Activated CD8-positive, alpha-beta memory T cell treated with anti-CD3 and anti-CD28 coated beads, Interleukin-2, amount 50 U/mL, for 48 hours (primary cell): Measurements from ENCODE around the gene SLC17A8.
"Not testable (repeated sequence)": the region's sequence is repeated elsewhere in the genome, so short reads cannot be mapped to it uniquely, and the experiment has no call there.

ENCODE experiments used
- DNase-seq: peaks from one replicate; pipeline ENCODE4 v3.0.0-alpha.2; 2020

The SLC17A8 gene

DNA sequence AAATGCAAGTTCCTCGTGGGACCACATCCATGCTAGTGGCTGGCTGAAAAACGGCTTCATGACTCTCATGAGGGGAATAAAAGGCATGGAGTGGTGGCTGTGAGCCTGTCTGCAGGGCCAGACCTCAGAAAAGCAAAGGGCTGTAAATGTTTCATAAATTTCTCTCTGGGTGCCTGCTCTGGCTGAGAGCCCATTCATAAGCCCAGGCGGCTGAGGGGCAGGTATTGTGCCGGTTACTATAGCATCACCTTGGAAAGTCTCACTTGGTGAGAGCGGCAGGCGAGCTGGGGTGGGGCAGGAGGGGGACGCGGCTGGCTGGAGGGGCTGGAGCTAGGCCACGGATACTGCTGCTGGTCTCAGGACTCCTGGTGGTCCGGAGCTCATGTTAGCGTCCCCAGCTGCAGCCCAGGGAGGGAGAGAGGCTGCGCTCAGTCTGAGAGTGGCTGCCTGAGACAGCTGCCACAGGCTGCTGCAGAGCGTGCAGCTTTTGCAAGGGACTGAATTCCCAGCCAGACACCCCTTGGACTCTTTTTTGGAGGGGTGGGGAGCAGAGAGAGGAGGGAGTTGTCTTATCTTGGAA lies at the start of gene SLC17A8:
Gene SLC17A8 (plus strand): TSS at position 431 of the 580 bp plus-strand sequence. CDS start 318 bp downstream, outside the sequence.
- DNase-seq = no peak

DNA sequence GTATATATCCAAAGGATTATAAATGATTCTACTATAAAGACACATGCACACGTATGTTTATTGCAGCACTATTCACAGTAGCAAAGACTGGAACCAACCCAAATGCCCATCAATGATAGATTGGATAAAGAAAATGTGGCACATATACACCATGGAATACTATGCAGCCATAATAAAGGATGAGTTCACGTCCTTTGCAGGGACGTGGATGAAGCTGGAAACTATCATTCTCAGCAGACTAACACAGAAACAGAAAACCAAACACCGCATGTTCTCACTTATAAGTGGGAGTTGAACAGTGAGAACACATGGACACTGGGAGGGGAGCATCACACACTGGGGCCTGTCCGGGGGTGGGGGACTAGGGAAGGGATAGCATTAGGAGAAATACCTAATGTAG lies 48.7 kb upstream of the SLC17A8 start:
- not testable (repeated sequence) for DNase-seq

DNA sequence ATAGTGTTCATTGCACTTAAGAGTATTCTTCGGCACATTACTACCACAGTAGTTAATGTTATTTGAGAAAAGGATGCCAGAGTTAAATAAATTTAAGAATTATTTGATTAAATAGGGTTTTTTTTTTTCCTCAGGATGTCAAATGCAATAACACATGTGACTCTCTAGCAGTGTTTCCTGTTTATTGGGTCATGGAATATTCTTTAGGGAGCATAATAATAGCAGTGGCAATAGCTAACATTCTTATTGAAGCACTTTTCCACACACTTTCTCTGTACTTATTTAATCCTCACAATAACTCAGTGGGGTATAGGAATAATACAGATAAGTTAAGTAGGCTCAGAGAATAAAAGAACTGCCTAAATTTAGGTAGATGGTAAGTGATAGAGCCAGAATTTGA lies 45.6 kb upstream of the SLC17A8 start:
- no peak for DNase-seq

DNA sequence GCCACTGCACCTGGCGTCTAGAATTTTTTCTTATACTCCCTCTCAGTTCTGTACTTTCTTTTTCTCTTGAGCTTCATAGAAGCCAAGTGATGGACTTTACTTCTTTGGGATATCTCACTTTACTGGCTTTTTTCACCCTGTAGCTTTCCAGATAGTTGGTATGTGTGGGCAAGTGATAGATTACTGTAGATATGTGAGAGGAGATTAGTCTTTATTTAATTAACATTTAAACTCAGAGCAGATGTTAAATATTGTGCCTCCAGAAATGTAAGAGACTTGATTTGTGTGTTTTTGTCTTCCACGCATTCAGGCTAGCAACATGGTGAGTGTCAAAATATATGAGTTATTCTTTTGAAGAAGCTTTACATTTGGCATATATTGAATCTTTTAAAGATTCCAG lies 39.5 kb upstream of the SLC17A8 start:
- DNase-seq = no peak

DNA sequence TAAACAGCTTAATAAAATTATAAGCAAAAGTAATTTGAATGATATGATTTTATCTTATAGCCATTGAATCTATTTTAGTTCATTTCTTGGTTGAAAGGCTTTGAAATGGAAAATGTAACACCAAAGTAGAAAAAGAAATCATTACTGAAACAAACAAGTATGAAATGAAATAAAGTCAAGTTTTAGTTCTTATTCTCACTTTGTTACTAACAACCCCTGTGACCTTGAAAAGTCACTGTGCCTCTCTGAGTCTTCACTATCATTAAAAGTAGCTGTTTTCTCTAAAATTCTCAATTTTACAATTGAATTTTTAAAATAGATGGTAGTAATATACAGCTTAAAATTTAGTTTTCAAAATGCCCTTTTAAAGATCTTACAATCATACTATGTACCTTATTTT lies 32.4 kb upstream of the SLC17A8 start:
- DNase-seq = no peak

DNA sequence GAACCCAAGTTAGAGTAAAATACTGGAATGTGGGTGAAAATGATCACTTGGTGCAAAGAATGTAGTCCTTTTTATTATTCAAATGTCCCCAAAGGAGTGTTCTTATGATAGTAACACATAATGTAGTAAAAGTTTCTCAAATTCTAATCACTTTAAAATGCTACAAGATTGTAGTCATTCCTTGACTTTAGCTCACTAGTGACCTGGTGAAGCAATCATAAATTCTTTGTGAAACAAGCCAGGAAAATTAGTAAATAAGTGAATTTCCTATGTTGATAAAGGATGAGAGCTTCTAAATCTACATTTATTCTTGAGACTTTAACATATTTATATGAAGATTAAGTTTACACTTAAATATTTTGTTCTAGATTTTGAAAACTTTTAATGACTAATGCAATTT lies 30.7 kb upstream of the SLC17A8 start:
- DNase-seq = no peak

DNA sequence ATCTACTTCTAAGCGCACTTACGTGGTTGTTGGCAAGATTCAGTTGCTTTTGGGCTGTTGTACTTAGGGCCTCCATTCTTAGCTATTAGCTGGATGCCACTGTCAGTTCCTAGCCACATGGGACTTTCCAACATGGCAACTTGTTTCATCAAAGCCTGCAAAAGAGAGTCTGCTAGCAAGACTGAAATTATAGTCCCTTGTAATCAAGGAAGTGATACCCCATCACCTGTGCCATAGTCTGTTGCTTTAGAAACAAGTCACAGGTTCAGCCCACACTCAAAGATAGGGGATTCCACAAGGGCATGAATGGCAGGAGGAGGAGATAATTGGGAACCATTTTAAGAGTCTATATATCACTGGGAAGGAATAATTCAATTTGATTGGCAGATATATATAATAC lies 27.1 kb upstream of the SLC17A8 start:
- no peak for DNase-seq

DNA sequence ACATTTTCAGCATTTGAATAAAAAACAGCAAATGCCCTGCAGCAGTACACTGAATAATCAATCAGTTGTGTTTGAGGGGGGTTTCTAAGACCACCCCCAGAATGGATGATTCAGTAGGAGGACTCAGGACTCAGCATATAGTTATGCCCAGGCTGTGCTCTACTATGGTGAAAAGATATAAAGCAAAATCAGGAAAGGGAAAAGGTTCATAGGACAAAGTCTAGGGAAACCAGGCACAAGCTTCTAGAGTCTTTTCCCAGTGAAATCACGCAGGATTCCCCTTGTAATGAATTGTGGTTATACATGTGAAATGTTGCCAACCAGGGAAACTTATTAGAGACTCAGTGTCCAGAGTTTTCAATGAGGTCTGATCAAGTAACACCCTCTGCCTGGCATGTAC lies 25.0 kb upstream of the SLC17A8 start:
- no peak for DNase-seq

DNA sequence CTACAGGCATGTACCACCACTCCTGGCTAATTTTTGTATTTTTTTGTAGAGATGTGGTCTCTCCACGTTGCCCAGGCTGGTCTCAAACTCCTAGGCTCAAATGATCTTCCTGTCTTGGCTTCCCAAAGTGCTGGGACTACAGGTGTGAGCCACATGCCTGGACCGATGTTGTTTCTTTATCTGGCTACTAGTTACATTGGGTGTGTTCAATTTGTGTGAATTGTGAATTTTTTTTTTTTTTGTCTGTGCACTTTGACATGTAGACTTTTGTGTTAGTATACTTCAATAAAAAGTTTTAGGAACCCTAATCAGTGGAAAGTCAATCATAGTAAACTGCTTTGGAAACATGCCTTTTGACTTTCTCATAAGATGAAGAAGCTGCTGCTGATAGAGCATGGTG lies 24.0 kb upstream of the SLC17A8 start:
- no peak for DNase-seq

DNA sequence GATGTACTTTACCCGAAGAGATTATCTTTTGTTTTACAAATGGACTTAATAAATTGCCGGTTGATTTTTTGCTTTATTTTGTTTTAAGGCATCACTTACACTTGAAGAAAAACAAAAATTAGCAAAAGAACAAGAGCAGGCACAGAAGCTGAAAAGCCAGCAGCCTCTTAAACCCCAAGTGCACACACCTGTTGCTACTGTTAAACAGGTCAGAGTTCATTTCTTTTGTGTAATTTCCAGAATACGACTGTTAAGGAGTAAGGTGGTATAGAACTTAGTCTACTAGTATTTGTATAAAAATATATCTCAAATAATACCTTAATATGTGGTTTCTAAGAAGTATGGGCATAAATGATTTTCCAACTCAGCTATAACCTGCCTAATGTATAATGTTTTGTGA lies 19.6 kb upstream of the SLC17A8 start:
- no peak for DNase-seq

DNA sequence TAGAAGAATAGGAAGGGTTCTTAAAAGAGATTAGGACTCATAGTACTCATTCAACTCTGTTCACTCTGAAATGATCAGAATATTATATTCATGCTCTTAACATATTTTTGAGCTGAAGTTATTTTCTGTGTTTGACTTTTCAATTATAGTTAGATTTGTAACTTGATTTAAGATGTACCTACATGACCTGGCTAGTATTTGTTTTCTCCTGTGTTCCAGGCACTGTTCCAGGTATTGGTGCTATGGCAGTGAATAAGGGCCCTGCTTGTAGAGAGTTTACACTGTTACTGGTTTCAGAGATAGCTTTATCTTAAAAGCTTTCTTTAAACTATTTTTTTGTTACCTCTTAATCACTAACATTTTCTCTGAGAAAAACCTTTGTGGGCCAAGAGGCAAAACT lies 19.1 kb upstream of the SLC17A8 start:
- DNase-seq = no peak

DNA sequence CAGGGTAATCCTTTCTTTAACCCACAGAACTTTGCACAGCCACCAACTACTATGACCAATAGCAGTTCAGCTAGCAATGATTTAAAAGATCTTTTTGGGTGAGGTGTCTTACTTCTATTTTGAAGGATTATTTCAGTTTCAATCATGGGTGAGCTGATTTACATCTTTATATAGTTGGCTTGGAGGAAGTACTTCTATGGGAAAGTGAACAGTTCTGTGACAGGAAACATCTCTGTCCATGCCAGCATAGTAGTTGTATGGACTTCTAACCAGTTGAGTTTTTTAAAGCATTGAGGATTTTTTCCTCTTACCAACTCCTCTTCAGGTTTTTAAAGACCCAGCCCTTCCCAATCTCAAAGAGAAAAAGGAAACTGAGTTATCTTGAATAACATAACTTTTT lies 17.8 kb upstream of the SLC17A8 start:
- DNase-seq = no peak

DNA sequence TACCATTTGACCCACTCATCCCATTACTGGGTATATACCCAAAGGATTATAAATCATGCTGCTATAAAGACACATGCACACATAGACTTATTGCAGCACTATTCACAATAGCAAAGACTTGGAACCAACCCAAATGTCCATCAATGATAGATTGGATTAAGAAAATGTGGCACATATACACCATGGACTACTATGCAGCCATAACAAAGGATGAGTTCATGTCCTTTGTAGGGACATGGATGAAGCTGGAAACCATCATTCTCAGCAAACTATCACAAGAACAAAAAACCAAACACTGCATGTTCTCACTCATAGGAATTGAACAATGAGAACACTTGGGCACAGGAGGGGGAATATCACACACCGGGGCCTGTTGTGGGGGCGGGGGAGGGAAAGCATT lies 14.0 kb upstream of the SLC17A8 start:
- DNase-seq = not testable (repeated sequence)

DNA sequence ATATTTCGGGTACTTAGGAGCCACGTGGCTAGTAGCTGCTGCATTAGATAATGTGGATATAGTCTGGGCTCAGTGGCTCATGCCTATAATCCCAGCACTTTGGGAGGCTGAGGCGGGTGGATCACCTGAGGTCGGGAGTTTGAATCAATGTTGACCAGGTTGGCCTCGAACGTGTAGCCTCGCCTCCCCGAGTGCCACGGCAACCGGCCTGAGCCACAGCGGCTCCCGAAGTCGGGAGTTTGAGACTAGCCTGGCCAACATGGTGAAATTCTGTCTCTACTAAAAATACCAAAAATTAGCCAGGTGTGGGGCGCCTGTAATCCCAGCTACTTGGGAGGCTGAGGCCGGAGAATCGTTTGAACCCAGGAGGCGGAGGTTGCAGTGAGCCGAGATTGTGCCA lies 12.5 kb upstream of the SLC17A8 start:
- DNase-seq = not testable (repeated sequence)

DNA sequence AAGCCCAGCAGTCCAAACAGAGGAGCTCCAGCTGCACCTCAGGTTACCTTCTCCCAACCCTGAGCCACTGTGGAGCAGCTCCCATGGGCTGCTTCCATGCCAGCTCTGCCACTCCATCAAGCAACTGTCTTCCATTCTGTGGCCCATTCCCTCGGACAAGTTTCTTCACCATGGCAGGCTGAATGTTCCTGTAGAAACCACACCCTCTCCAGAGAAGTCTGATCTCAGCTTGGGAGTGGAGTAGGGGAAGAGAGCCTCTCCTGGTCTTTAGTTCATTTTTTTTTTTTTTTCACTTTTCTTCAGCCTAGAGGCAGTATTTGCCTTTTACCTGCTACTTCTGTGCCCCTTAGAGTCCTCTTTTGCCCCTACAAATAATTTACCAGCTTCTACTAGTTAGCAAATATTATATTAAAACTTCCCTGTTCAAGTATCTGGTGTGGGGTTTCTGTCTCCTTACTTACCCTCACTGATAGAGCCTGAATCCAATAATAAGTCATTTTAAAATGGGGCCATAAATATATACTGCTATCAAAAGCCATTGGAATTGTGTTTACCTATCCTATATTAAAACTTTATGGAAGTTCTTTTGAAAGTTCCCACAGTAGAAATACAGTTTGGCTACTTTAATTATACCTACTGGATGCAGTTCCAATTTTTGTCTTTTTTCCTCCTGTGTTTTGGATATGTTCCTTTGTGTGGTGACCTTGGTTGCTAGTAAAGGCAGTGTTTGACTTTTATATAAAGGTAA lies 11.7 kb upstream of the SLC17A8 start:
- no peak for DNase-seq

DNA sequence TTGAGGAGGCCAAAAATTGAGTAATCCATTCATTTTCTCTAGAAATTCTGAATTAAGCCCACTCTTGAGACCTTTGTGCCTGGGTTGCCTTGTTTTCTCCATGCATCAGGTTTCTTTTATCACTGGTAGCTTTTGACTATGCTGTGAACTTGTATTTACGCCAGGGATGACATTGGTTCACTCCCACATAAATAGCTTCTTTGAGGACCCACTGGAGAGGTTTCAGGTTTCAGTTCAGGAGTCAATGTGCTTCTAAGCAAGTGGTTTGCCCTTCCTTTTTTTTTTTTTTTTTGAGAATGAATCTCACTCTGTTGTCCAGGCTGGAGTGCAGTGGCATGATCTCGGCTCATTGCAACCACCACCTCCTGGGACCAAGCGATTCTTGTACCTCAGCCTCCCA lies 10.2 kb upstream of the SLC17A8 start:
- no peak for DNase-seq

DNA sequence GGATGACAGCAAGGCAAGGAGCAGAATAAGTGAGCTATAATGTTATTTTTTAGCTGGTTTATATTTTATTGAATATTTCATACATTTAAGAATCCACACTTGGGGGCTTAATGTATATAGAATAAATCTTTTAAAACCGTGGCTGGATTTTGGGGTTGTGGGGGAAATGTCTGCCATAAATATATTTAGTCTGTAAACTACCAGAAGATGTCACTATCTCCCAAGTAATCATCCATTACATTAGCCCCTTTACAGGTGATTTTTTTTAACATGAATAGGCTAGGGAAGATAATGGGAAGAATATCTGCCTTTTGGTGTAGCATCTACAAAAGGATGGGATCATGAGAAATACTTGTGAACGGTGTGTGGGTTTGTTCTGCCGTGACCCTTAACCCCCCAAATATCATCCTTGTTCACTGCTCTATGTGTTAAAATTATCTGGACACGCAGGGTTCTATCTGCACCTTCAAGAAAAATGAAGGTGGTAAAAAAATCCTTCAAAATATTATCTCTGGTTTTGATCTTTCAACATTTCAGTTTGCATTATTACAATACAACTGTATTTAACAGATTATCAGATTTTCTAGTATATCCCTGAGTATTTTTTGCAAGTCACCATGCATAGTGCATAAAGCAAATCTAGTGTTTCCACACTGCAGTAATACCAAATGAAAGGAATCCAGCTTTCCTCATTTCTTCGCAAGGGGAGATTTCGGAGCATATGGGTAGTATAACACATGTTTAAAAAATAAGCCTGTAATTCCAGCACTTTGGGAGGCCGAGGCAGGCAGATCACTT lies 8.0 kb upstream of the SLC17A8 start:
- no peak for DNase-seq

DNA sequence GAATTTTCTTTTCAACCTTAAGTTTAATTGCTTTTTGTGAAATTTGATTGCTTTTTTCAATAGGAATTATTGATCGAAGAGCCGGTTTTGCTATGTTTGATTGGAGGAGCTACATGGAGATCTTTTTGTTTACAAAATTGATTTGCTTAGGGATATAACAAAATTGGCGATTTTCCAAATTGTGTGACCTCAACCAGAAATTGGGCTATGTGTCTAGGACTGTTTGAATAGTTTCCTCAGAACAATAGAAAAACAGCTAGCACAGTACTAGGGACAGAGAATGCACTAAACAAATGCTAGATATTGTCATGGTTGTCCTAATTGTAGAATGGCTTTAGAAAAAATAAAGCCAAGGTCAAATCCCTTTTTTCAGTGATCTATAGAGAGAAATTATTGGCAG lies 2.4 kb downstream of the SLC17A8 start:
- DNase-seq = no peak

DNA sequence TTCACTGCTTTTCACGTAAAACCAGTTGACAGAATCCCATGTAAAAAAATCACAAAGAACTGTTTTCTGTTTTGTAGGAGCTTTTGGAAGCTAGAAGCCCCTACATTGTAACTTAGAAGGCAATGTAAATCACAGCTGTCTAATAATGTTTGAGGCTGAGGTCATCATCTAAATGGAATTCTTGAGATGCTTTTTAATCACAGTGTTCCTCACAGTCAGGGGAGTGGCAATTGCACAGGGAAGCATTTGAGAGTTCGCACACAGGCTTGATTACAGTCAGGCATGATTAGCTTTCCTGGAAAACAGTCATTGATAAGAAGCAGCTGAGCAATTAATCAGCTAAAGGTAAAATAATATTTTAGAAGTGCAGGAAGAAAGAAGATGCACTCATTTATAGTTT lies 2.9 kb downstream of the SLC17A8 start:
- DNase-seq = no peak

DNA sequence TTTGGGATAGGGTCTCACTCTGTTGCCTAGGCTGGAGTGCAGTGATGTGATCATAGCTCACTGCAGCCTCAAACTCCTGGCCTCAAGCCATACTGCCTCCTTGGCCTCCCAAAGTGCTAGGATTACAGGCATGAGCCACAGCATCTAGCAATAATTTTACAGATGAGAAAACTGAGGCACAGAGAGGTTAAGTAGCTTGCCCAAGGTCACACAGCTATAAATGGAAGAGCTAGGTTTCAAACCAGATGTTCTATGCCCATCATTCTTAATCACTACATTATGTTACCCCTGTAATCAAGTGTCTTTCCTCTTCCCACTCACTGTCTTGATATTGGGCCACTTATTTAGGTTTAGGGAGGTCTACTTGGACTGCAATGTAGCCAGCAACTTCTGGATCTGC lies 3.6 kb downstream of the SLC17A8 start:
- DNase-seq = no peak

DNA sequence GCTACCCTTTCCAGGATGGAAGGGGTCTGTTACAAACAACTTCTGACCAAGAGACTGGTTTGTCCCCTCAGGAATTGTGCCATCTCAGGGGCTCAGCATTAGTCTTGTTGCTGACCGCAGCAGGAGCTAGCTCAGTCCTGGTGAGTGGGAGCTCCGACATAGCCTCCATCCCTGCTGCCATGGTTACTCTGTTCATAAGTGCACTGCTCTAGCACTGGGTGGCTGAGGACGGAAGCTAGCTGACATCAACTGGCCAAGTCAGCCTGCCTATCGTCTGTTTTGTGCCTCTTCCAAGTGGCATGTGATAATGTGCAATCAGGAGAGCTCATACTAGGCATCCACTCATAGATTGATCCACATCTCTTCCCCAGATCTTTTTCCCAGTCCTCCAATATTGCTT lies 7.5 kb downstream of the SLC17A8 start:
- DNase-seq = no peak

DNA sequence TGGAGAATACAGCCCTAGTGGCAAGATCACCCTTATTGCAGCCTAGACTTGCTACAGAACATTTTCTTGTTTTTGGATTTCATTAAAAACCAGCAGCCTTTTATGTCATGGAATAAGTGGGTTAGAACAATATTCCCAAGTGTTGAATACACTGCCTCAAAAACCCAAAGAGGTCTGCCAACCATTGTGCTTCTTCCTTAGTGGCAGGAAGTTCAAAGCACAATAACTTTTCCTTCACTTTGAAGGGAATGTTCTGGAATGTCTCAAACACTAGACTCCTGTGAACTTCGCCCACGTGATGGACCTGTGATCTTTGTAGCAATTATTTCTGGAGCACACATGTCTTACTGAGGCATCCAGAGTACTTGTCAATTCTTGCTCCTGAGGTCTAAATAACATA lies 8.5 kb downstream of the SLC17A8 start:
- no peak for DNase-seq

DNA sequence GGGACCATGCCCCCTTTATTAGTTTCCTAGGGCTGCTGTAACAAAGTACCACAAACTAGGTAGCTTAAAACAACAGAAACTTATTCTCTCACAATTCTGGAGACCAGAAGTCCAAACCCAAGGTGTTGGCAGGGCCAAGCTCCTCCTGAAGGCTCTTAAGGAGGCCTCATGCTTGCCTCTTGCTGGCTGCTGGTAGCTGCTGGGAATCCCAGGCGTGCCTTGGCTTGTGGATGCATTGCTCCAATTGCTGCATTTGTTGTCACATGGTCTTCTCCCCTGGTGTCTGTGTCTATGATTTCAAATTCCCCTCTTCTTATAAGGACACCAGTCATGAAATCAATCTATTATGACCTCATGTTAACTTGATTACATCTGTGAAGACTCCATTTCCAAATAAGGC lies 11.2 kb downstream of the SLC17A8 start:
- DNase-seq = no peak

DNA sequence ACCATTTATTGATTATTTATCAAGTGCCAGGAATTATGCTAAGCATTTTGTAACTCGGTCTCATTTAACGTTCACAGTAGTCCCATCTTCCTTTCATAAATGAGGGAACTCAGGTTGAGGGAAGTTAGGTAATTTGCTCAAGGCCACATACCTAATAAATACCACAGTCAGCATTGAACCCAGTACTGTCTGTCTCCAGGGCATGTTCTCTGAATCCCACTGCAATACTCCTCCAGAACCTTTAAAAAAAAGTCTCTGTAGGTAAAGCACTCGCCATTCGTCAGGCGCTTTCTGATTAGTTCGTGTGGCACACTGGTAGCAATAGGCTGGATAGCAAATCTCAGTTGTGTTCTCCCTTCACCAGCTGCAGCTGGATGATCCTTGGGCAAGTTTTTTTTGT lies 14.3 kb downstream of the SLC17A8 start:
- DNase-seq = no peak
